IPS DF 6.9 (cell line): Measurements from ENCODE around the gene ACOT6.

Experiments used
- DNase-seq: peaks from one replicate; pipeline ENCODE4 v3.0.0-alpha.2; 2013; ENCODE audit warnings: low read depth, low spot score
- H3K27ac ChIP-seq: one replicate; pipeline ENCODE4 v1.5.1; 2013; ENCODE audit warnings: low read length, control low read depth
- H3K27me3 ChIP-seq: 2 replicates; pipeline ENCODE4 v1.6.1; 2013; ENCODE audit warnings: mild to moderate bottlenecking, low read length; ENCODE audit not compliant: control insufficient read depth, insufficient read depth
- H3K36me3 ChIP-seq: 2 replicates; pipeline ENCODE4 v1.6.1; 2013; ENCODE audit warnings: low read length; ENCODE audit not compliant: control insufficient read depth, insufficient read depth
- H3K4me1 ChIP-seq: 2 replicates; pipeline ENCODE4 v1.6.1; 2013; ENCODE audit warnings: low read length; ENCODE audit not compliant: control insufficient read depth, insufficient read depth
- H3K4me3 ChIP-seq: 2 replicates; pipeline ENCODE4 v1.5.1; 2013; ENCODE audit warnings: mild to moderate bottlenecking, low read length
- H3K9me3 ChIP-seq: 2 replicates; pipeline ENCODE4 v1.6.1; 2013; ENCODE audit warnings: low read length, inconsistent platforms; ENCODE audit not compliant: control insufficient read depth, insufficient read depth
- WGBS: extraction: QIAGEN DNeasy Blood & Tissue Kit; methylation state at CpG from one replicate; pipeline ENCODE4 v1.1.7; 2013; ENCODE audit warnings: mixed read lengths, missing lambda C conversion rate; ENCODE audit not compliant: insufficient read length, insufficient coverage; 5-methylcytosine and 5-hydroxymethylcytosine counted together

Gene ACOT6

DNA sequence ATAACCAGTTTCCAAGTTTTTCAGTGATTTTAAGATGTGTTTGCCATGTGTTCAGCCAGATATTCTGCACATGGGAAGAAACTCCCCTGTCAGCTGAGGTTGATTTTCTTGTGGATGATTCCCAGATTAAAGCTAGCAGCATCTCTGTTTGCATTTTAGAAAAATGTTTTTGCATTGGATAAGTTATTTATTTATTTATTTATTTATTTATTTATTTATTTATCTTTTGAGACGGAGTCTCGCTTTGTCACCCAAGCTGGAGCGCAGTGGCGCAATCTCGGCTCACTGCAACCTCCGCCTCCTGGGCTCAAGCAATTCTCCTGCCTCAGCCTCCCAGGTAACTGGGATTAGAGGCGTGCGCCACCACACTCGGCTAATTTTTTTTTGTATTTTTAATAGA, 17.8 kb upstream of the ACOT6 start:
- H3K9me3 ChIP-seq, result no peaks in the 10 kb centered on the region
- DNase-seq, result no peak
- no peaks in the 10 kb centered on the region for H3K4me1 ChIP-seq
- H3K36me3 ChIP-seq, result no peaks in the 10 kb centered on the region
- WGBS, result no CpG with 5 or more reads among the region's 9 CpGs
- no peaks in the 10 kb centered on the region for H3K27me3 ChIP-seq
- H3K4me3 ChIP-seq, result no peak overlapping the region
- H3K27ac ChIP-seq, result no peak overlapping the region

DNA sequence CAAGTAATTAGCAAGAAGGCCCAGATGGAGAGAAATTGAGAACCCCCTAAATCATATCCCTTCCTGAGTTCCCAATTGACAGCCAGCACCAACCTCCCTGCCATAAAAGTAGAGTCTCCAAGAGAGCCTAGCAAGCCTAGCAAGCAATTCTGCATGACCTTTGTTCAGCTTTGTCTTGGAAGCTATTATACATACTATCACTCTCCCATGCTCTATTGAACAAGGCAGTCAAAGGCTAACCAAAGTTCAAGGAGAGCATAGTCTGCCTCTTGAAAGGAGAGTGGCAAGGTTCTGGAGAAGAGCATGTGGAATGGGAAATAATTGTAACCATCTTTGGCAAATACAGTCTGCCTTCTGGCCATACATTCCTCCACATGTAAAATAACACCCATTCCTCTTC, 12.8 kb upstream of the ACOT6 start:
- Histone ChIP-seq H3K4me3 (no peak overlapping the region), H3K27ac (no peak overlapping the region)

DNA sequence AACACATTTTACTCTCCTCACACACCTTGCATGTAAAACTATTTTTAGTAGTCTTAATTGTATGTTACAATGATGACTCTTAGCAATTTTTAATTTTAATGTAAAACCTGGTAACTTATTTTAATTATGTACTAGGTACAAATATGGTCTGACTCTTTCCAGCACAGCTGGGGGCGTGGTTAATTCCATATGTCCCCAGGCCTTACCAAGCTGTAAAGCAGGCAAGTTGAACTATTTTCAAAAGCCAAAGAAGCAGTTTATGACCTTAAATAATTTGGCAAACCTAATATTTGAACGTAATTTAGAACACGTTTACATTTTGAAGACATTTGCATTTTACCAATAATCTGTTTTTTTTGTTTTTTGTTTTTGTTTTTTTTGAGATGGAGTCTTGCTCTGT, 9.3 kb upstream of the ACOT6 start:
- Histone ChIP-seq H3K27ac (no peak overlapping the region), H3K4me3 (no peak overlapping the region), H3K9me3 (no peaks in the 10 kb centered on the region), H3K36me3 (no peaks in the 10 kb centered on the region), H3K27me3 (no peaks in the 10 kb centered on the region), H3K4me1 (no peaks in the 10 kb centered on the region)
- WGBS, result no CpG with 5 or more reads among the region's 3 CpGs
- no peak for DNase-seq

More for the DNA sequence above, 12.8 kb upstream of the ACOT6 start:
- H3K36me3 ChIP-seq, result no peaks in the 10 kb centered on the region
- no peak for DNase-seq
- no peaks in the 10 kb centered on the region for H3K4me1 ChIP-seq
- no peaks in the 10 kb centered on the region for H3K9me3 ChIP-seq
- H3K27me3 ChIP-seq, result no peaks in the 10 kb centered on the region

DNA sequence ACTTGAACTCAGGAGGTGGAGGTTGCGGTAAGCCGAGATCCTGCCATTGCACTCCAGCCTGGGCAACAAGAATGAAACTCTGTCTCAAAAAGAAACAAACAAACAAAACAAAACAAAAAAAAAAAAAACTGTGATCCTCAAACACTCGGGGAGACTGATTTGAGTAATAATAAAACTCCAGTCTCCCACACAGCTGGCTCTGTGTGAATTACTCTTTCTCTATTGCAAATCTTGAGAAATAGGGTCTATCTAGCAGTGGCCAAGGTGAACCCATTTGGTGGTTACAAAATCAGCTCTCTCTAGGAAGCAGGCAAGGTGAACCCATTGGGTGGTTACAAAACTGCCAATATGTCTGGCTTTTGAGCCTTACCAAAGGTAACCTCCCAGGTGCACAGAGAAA, 6.0 kb upstream of the ACOT6 start:
- no peak for DNase-seq
- H3K27me3 ChIP-seq, result no peaks in the 10 kb centered on the region
- WGBS, result no CpG with 5 or more reads among the region's 3 CpGs

DNA sequence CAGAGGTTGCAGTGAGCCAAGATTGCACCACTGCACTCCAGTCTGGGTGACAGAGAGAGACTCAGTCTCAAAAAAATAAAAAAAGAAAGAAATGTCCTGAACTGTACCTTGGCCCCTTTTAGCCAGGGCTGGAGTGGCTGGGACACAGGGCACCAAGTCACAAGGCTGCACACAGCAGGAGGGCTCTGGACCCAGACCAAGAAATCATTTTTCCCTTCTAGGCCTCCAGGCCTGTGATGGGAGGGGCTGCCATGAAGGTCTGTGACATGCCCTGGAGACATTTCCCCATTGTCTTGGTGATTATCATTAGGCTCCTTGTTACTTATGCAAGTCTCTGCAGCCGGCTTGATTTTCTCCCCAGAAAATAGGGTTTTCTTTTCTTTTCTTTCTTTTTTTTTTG, 5.1 kb upstream of the ACOT6 start:
- no CpG with 5 or more reads among the region's 1 CpG for WGBS

More for the DNA sequence above, 6.0 kb upstream of the ACOT6 start:
- Histone ChIP-seq H3K9me3 (no peaks in the 10 kb centered on the region), H3K27ac (no peak overlapping the region), H3K4me1 (no peaks in the 10 kb centered on the region), H3K36me3 (no peaks in the 10 kb centered on the region), H3K4me3 (no peak overlapping the region)

DNA sequence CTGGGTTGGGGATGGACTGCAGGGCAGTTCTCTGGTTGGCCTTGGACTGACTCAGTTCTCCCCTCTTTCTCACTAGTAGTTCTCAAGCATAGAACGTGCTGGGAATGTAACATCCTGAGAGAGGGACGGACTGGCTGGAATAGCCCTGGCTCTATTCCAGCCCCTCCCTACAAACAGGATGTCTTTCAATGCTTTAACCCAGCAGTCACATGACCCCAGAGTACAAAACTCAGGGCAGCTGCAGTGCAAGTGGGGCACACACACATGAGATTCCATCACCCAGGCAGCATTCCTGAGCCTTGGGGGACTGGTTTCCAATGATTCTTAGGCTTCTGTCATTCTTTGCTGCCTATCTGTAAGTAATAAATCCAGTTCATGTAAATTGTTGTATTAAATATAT, 1.6 kb upstream of the ACOT6 start:
- Histone ChIP-seq H3K27ac (no peak overlapping the region), H3K36me3 (no peaks in the 10 kb centered on the region), H3K4me1 (no peaks in the 10 kb centered on the region), H3K27me3 (peaks cover 3% of the 10 kb centered on the region; the same call in 1 of the 2 replicates), H3K4me3 (no peak overlapping the region), H3K9me3 (no peaks in the 10 kb centered on the region)
- no CpG with 5 or more reads among the region's 2 CpGs for WGBS
- no peak for DNase-seq

More for the DNA sequence above, 5.1 kb upstream of the ACOT6 start:
- H3K4me3 ChIP-seq, result no peak overlapping the region
- H3K27ac ChIP-seq, result no peak overlapping the region
- H3K9me3 ChIP-seq, result no peaks in the 10 kb centered on the region
- DNase-seq, result no peak
- H3K36me3 ChIP-seq, result no peaks in the 10 kb centered on the region
- no peaks in the 10 kb centered on the region for H3K4me1 ChIP-seq
- H3K27me3 ChIP-seq, result no peaks in the 10 kb centered on the region

DNA sequence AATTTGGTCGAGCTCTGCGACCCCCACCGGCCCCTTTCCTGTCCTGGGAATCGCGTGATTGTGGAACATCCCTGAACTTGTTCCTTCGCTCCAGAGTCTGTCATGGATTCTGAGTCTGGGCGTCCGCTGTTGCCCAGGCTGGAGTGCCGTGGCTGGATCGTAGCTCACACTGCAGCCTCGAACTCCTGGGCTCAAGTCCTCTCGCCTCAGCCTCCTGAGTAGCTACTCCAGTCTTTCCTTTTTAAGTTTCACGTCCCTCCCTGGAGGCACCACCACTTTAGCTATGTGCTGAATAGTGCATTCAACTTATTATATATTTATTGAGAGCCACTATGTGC, 698 bp downstream of the ACOT6 start:
- no CpG with 5 or more reads among the region's 13 CpGs for WGBS
- H3K36me3 ChIP-seq, result no peaks in the 10 kb centered on the region
- H3K27ac ChIP-seq, result no peak overlapping the region
- no peak for DNase-seq
- H3K9me3 ChIP-seq, result no peaks in the 10 kb centered on the region
- peaks cover 3% of the 10 kb centered on the region; the same call in 1 of the 2 replicates for H3K27me3 ChIP-seq
- H3K4me3 ChIP-seq, result peak overlapping the region; percentile 93
- no peaks in the 10 kb centered on the region for H3K4me1 ChIP-seq

DNA sequence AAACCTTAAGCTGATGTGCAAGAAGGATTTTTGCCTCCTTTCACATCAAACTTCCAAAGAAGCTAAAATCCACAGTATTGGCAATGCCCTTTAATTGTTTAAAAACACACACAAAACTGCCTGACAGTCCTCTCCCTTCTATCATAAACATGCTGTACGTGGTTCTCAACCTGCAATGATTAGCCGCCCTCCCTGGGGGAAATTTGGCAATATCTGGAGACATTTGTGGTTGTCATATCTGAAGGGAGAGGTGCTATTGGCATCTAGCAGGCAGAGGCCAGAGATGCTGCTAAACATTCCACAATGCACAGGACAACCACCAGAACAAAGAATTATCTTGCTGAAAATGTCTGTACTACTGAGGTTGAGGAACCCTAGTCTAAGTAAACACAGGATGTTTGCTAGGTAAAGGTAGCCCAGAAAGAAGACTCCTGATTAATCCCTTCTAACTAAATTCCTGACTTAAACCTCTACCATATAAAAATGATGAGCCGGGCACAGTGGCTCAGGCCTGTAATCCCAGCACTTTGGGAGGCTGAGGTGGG, 1.2 kb downstream of the ACOT6 start:
- H3K4me1 ChIP-seq, result no peaks in the 10 kb centered on the region
- H3K4me3 ChIP-seq, result no peak overlapping the region

DNA sequence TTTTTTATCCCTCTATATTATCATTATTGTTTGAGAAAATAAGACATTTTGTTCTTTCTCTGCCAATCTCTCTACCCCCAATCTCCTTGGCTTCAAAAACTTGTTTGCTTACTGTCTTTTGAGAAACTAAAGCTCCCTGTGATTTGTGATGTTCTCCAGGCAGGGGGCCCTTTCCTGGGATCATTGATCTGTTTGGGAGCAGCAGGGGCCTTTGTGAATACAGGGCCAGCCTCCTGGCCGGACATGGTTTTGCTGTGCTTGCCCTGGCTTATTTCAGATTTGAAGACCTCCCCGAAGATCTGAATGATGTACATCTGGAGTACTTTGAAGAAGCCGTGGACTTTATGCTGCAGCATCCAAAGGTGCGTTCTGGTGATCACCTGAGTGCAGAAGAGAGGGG, 4.5 kb downstream of the ACOT6 start:
- no peaks in the 10 kb centered on the region for H3K4me1 ChIP-seq
- H3K9me3 ChIP-seq, result no peaks in the 10 kb centered on the region
- peaks cover 3% of the 10 kb centered on the region; the same call in 1 of the 2 replicates for H3K27me3 ChIP-seq
- H3K36me3 ChIP-seq, result no peaks in the 10 kb centered on the region
- H3K4me3 ChIP-seq, result no peak overlapping the region
- DNase-seq, result no peak
- WGBS, result no CpG with 5 or more reads among the region's 4 CpGs
- no peak overlapping the region for H3K27ac ChIP-seq

More for the DNA sequence above, 1.2 kb downstream of the ACOT6 start:
- Histone ChIP-seq H3K36me3 (no peaks in the 10 kb centered on the region), H3K9me3 (no peaks in the 10 kb centered on the region), H3K27ac (no peak overlapping the region), H3K27me3 (peaks cover 3% of the 10 kb centered on the region; the same call in 1 of the 2 replicates)
- DNase-seq, result no peak
- WGBS, result no CpG with 5 or more reads among the region's 3 CpGs

DNA sequence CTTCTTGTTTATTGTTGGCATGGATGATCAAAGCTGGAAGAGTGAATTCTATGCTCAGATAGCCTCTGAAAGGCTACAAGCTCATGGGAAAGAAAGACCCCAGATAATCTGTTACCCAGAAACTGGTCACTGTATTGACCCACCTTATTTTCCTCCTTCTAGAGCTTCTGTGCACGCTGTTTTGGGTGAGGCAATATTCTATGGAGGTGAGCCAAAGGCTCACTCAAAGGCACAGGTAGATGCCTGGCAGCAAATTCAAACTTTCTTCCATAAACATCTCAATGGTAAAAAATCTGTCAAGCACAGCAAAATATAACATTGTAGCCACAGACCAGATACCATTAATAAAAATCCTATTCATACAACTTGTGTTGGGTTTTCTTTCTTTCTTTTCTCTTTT, 7.2 kb downstream of the ACOT6 start:
- no peak for DNase-seq
- no peaks in the 10 kb centered on the region for H3K9me3 ChIP-seq
- H3K4me1 ChIP-seq, result no peaks in the 10 kb centered on the region
- H3K4me3 ChIP-seq, result no peak overlapping the region
- no peak overlapping the region for H3K27ac ChIP-seq
- H3K27me3 ChIP-seq, result no peaks in the 10 kb centered on the region
- no peaks in the 10 kb centered on the region for H3K36me3 ChIP-seq
- no CpG with 5 or more reads among the region's 1 CpG for WGBS

DNA sequence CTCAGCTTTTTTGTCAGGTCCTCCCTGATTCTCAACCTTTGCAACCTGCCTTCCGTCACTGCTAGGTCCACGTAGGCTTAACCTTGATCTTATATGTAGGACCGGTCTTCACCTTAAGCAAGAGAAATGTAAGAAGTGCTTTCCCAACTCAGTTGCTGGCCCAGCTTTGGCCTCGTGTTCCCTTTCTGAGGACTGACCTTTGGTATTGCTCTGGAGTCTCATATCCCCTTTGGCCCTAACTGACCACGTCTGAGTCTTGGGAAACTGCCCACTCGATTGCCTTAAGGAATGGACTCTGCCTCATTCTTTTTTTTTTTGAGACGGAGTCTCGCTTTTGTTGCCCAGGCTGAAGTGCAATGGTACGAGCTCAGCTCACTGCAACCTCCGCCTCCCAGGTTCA, 8.0 kb downstream of the ACOT6 start:
- Histone ChIP-seq H3K4me3 (no peak overlapping the region), H3K27ac (no peak overlapping the region), H3K9me3 (no peaks in the 10 kb centered on the region), H3K4me1 (no peaks in the 10 kb centered on the region), H3K36me3 (no peaks in the 10 kb centered on the region), H3K27me3 (no peaks in the 10 kb centered on the region)
- no peak for DNase-seq
- no CpG with 5 or more reads among the region's 10 CpGs for WGBS
